Pancreas (tissue), 10 donors: ENCODE results near the gene NFIA. TPM values are rescaled to one million over a fixed set of nuclear protein-coding genes. Genes with fewer than 3 reads are reported as not detected.

ENCODE experiments used
- ATAC-seq, 4 donors: fragments of 200-7000 bp; cut with Tn5 transposase; one replicate each; pipeline versions ENCODE4 v1.8.0 to v1.9.1; 2020; ENCODE audit warnings: mild to moderate bottlenecking in 4 of 4, moderate library complexity in 4 of 4
- DNase-seq, 6 donors: peaks; one replicate each; pipeline ENCODE4 v3.0.0-alpha.2; 2020
- FAIRE-seq: peaks from 2 replicates; lab custom pipeline; 2012; peaks lifted over from hg19 to GRCh38; lab: Jason Lieb, UNC
- H3K27ac ChIP-seq, 4 donors: fragments of 200-600 bp; sonication (generic); 1 replicate in 3 of 4; 2 replicates in 1 of 4; pipeline versions ENCODE4 v1.5.0 to v1.8.0; 2020
- H3K27me3 ChIP-seq, 4 donors: fragments of 200-600 bp; one replicate each; pipeline ENCODE4 v1.8.0; 2021
- H3K36me3 ChIP-seq, 3 donors: fragments of 200-600 bp; sonication (generic) in 1 of 3; one replicate each; pipeline versions ENCODE4 v1.5.0 to v1.8.0; 2020 to 2021
- H3K4me1 ChIP-seq, 3 donors: fragments of 200-600 bp; one replicate each; pipeline ENCODE4 v1.8.0; 2021
- H3K4me3 ChIP-seq, 4 donors: fragments of 200-600 bp; sonication (generic) in 2 of 4; one replicate each; pipeline versions ENCODE4 v1.5.0 to v1.8.0; 2020 to 2021
- H3K9me3 ChIP-seq, 4 donors: fragments of 200-600 bp; one replicate each; pipeline ENCODE4 v1.8.0; 2021
- WGBS, 2 donors: extraction: QIAGEN DNeasy Blood & Tissue Kit; methylation state at CpG; one replicate each; pipeline ENCODE4 v1.1.7; 2013; 5-methylcytosine and 5-hydroxymethylcytosine counted together
- intact Hi-C, 3 donors: fragments of 100-400 bp; cut with DNase I; formaldehyde crosslinking; loops; one replicate each; pipeline versions ENCODE4 v1.11.1 to v1.14.2; 2022
- polyA plus RNA-seq, 2 donors: library from polyadenylated mRNA; stranded (reverse); fragments of 200-250 nt; gene quantifications; one replicate each; pipeline ENCODE4 v1.2.3, GENCODE V29; 2013
- total RNA-seq, 6 donors: library from RNA; stranded (reverse); fragmentation: NEBNext Ultra II Directional in 4 of 6; extraction: Animal tissue kit (Norgen Biotek cat#: 25700) in 4 of 6; gene quantifications; one replicate each; pipeline versions ENCODE4 v1.2.1 to v1.2.4, GENCODE V29; 2021 to 2023
- TF ChIP-seq, protein P1 (sequence below), 4 donors: fragments of 200-600 bp; sonication (generic) in 3 of 4; IDR thresholded peaks; one replicate each; pipeline versions ENCODE4 v1.5.0 to v1.8.0; 2021; ENCODE audit warnings: antibody characterized with exemption in 4 of 4
- donor health status: healthy with polysubstance abuse.
- donor health status: DM: no; HTN: no; CAD: no; lungs with moderate emphysema.
- donor health status: DM: no; HTN: no; CAD: no.
- donor health status: control.
- donor health status: control.
- donor health status: Bipolar disorder and iron deficiency.
- donor health status: DM: yes; HTN: yes; CAD: no.
- donor health status: DM: no; HTN: no; CAD: no.
- donor health status: DM: no; HTN: no; CAD: no.
- donor health status: DM: yes; HTN: yes; CAD: no.

Gene NFIA
- total and polyA plus RNA-seq, 8 donors = 4.9 to 48.1 (median 30.2) TPM

DNA sequence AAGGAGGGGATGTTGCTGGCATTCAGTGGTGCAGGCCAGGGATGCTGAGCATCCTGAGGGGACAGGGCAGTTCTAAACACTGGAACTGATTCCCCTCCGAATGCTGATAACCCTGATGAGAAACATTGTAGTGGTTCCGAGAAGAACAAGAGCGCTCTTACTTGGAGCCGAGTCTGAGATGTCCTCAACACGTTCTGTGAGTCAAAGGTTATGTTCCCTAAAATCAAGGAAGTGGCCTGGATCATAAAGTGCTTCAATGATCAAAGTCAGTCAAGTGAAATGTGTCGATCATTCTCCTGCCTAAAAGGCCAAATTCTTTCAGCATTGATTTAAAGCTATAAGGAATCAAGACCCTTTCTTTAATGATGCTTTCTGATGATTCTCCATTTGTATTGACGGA is 234.1 kb downstream of the NFIA start:
- Histone ChIP-seq H3K4me1 (peaks cover 9 to 27% (median 22%) of the 10 kb centered on the region in 3 donors), H3K27ac (no peak overlapping the region), H3K4me3 (no peak overlapping the region), H3K9me3 (no peaks in the 10 kb centered on the region), H3K36me3 (no peaks in the 10 kb centered on the region), H3K27me3 (no peaks in the 10 kb centered on the region)
- ATAC-seq (no peak), FAIRE-seq (no peak), DNase-seq (no peak)
- 91 to 96% methylated on average over 7 of the region's 7 CpGs for WGBS, 2 donors
- intact Hi-C loops = no loop called here
- TF ChIP-seq, protein P1, sequence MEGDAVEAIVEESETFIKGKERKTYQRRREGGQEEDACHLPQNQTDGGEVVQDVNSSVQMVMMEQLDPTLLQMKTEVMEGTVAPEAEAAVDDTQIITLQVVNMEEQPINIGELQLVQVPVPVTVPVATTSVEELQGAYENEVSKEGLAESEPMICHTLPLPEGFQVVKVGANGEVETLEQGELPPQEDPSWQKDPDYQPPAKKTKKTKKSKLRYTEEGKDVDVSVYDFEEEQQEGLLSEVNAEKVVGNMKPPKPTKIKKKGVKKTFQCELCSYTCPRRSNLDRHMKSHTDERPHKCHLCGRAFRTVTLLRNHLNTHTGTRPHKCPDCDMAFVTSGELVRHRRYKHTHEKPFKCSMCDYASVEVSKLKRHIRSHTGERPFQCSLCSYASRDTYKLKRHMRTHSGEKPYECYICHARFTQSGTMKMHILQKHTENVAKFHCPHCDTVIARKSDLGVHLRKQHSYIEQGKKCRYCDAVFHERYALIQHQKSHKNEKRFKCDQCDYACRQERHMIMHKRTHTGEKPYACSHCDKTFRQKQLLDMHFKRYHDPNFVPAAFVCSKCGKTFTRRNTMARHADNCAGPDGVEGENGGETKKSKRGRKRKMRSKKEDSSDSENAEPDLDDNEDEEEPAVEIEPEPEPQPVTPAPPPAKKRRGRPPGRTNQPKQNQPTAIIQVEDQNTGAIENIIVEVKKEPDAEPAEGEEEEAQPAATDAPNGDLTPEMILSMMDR (IDR thresholded peaks at IDR 0.05) = no peak

DNA sequence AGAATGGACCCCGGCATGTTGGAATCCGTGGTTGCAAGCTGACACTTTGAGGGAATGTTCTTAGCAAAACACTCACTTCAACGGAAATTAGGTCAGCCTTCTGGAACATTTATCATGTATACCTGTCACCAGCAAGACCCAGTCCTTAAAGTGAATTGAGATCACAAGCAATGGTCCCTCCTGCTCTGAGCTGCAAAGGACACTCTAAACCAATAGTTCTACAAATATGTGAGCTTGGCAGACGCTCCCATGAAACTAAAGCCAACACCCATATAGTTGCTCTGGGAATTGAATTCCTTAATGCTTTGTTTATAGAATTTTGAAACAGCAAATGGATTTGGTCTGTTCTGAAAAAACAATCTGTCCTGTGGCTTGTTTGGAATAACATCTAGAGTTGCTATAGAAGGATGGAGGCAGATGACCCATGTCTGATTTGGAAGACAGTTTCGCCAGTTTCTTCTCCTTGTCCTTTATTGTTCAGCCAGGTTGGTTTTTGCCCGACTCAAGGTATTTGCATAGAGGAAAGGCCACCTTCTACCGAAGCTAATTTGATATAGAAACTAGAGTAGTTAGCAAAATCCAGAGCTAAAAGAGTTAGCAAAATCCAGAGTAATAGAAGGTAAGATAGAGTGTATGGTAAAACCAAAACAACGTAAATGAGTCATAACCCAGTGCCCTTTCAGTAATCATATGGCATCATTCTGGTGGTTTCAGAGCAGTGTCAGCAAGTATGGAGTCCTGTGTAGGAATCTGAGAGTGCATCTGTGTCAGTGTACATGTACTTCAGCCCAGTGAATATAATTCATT is 236.2 kb downstream of the NFIA start:
- 44% methylated on average over 8 of the region's 8 CpGs for WGBS, 2 donors
- H3K4me3 ChIP-seq = no peak overlapping the region
- intact Hi-C loops = no loop called here
- peaks cover 13 to 43% (median 32%) of the 10 kb centered on the region in 3 donors for H3K4me1 ChIP-seq
- H3K27me3 ChIP-seq = no peaks in the 10 kb centered on the region
- FAIRE-seq (no peak), ATAC-seq (peak; percentile 56 to 67 (median 64)), DNase-seq (peak in 1 of 6 donors; percentile 14)
- TF ChIP-seq, protein P1 (IDR thresholded peaks at IDR 0.05) = no peak
- H3K9me3 ChIP-seq = no peaks in the 10 kb centered on the region
- peak overlapping the region in 3 of 4 donors; percentile 2 to 55 (median 50) for H3K27ac ChIP-seq
- H3K36me3 ChIP-seq = no peaks in the 10 kb centered on the region

DNA sequence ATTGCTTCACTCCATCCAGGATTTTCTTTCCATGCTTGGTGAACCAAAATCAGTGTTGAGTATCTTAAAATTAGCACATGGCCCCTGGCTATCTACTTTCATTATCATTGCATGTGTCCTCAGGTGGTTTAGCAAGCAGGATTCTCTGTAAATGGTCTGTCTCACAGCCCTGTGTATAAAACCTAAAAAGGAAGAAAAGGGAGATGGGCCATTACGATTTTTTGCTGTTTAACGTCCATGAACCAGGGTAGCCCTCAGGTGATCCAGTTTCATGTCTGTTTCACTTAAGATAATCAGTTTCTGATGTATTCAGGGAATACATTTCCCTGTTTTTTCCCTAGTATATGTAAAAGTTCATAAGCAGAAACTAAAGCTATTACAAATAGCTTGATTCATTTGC is 238.2 kb downstream of the NFIA start:
- 90 to 92% methylated on average over 2 of the region's 2 CpGs for WGBS, 2 donors
- TF ChIP-seq, protein P1 (IDR thresholded peaks at IDR 0.05) = no peak
- H3K4me3 ChIP-seq = no peak overlapping the region
- ATAC-seq (no peak), FAIRE-seq (no peak), DNase-seq (no peak)
- H3K27ac ChIP-seq = no peak overlapping the region
- intact Hi-C loops = no loop called here
- H3K27me3 ChIP-seq = no peaks in the 10 kb centered on the region
- H3K36me3 ChIP-seq = no peaks in the 10 kb centered on the region
- H3K4me1 ChIP-seq = peaks cover 18 to 55% (median 47%) of the 10 kb centered on the region in 3 donors
- H3K9me3 ChIP-seq = no peaks in the 10 kb centered on the region

DNA sequence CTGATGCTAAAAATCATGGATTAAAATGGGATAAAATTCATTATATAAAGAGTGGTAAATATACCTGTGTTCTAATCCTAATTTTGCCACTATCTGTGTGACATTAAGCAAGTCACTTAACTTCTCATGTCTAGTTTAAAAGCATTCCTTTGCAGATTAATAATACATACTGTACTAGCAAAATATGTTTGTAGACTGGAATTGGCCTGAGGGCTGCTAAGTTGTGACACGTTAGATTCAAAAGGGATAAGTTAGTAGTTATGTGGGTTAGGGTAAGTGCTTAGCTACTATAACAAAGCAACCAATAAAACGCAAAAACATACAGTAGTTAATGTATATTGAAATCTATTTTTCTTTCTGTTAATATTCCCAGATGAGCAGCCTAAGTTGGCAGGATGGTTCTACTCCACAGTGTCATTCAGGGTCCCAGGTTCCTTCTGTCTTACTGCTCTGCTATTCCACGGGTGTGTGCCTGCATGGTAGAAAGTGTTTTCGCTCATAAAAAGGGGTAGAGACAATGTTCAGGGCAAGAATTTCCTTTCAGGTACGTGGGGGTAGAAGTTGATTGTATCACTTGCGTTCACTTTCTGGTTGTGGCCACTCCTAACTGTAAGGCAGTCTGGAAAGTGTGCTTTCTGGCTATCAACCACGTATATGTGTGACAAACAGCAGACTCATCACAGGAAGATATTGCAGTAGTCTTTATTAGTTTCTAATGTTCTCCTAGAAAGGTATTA is 239.8 kb downstream of the NFIA start:
- Histone ChIP-seq H3K27ac (no peak overlapping the region), H3K36me3 (no peaks in the 10 kb centered on the region), H3K27me3 (no peaks in the 10 kb centered on the region), H3K9me3 (no peaks in the 10 kb centered on the region), H3K4me3 (no peak overlapping the region), H3K4me1 (peaks cover 18 to 55% (median 47%) of the 10 kb centered on the region in 3 donors)
- TF ChIP-seq, protein P1 (IDR thresholded peaks at IDR 0.05) = no peak
- WGBS, 2 donors = 85 to 86% methylated on average over 7 of the region's 7 CpGs
- intact Hi-C loops = no loop called here
- FAIRE-seq (no peak), DNase-seq (no peak), ATAC-seq (no peak)
